22Rv1 (cell line): Measurements from ENCODE around the gene TMEM178B.

Experiments
- ZFX ChIP-seq: fragments of 450-650 bp; IDR thresholded peaks from 2 replicates; pipeline ENCODE4 v1.6.1; 2017; ENCODE audit warnings: antibody characterized with exemption, borderline replicate concordance
- TF ChIP-seq, protein P1 (sequence below): fragments of 450-650 bp; IDR thresholded peaks from 2 replicates; pipeline ENCODE4 v1.5.1; 2017; ENCODE audit warnings: mild to moderate bottlenecking

DNA sequence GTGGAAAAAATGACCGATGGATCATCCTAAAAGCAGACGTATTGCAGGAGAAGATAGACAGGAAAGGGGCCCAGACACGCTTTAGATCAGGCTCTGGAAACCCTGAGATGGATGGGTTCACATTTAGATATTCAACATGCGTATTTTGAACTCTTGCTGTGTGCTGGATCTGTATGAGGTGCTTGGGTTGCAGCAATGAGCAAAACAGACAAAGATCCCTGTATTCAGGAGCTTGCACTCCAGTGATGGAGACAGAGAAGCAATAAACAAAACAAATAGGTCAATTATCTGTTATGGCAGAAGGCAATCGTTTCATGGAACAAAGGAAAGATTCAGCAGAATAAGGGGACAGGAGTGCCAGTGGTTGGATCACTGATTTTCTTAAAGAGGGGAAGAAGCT lies 275.5 kb downstream of the TMEM178B start:
- TF ChIP-seq, protein P1, sequence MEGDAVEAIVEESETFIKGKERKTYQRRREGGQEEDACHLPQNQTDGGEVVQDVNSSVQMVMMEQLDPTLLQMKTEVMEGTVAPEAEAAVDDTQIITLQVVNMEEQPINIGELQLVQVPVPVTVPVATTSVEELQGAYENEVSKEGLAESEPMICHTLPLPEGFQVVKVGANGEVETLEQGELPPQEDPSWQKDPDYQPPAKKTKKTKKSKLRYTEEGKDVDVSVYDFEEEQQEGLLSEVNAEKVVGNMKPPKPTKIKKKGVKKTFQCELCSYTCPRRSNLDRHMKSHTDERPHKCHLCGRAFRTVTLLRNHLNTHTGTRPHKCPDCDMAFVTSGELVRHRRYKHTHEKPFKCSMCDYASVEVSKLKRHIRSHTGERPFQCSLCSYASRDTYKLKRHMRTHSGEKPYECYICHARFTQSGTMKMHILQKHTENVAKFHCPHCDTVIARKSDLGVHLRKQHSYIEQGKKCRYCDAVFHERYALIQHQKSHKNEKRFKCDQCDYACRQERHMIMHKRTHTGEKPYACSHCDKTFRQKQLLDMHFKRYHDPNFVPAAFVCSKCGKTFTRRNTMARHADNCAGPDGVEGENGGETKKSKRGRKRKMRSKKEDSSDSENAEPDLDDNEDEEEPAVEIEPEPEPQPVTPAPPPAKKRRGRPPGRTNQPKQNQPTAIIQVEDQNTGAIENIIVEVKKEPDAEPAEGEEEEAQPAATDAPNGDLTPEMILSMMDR = no peak
- TF ChIP-seq ZFX = no peak
